Measurements from ENCODE around the gene GABARAPL1.
"Not testable (repeated sequence)": the region's sequence is repeated elsewhere in the genome, so short reads cannot be mapped to it uniquely, and the experiment has no call there.

The GABARAPL1 gene

DNA sequence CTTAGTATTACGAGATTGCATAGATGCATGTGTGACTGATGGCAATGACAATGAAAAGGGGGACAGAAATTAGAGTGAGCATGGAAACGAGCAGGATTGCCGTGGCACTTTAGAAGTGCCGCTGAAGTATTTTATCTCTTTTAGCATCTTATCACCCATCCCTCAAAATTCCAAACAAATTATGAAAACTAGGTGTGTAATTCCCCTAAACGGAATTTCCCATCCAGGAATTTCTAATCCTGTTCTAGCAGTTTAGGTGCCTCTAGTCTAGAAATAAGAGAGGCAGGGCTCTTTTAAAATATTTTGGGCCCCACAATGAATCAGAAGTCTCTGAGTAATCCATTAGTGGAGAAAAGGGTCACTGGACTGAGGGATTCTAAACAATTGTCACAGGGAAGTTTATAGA, 32.9 kb upstream of the GABARAPL1 start:
- 90 to 100% methylated on average over 1 of the region's 5 CpGs for WGBS, 2 experiments (ENCODE audit: insufficient coverage in 2 of 2)
- no peaks in the 10 kb centered on the region for H3K9me3 ChIP-seq (ENCODE audit: control insufficient read depth, low read length)
- no peaks in the 10 kb centered on the region for H3K36me3 ChIP-seq (ENCODE audit: control insufficient read depth, insufficient read depth, low read length)
- no peak overlapping the region for H3K4me3 ChIP-seq (ENCODE audit: extremely low read depth, insufficient read depth, low read length, poor library complexity, severe bottlenecking)
- H3K27ac ChIP-seq (ENCODE audit: low read depth, low read length, severe bottlenecking), result no peak overlapping the region
- peaks cover 16% of the 10 kb centered on the region for H3K4me1 ChIP-seq (ENCODE audit: control insufficient read depth, insufficient read depth, low read length, poor library complexity, severe bottlenecking)

DNA sequence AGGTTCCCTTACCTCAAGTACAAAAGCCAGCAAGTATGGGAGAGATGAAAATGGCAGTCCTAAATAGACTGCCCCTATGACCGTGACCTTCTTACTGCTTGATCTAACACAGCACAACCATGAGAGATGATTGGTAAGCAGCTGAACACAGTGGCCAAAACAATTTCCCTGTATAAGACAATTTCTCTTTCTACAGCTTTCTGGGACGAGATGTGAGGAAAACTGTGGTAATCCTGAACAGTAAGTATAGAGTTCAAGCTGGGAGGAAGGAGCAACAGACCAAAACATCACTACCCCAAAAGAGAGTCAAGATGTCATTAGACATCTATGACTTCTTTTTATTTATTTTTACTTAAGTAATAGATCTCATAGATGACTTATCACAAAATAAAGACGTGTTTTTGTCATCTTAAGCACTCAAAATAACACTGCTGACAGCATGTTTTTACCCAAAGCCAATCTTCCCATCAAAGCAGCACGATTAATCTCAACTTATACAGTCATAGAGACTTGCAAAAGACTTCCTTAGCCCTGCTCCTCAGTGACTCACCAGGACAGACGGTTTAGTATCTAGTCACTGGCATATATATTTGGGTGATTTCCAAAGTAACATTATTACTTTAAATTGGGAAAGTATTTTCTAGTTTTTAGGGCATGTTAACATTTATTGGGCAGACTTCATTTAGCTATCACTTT, 30.2 kb upstream of the GABARAPL1 start:
- Histone ChIP-seq H3K27ac (ENCODE audit: low read depth, low read length, severe bottlenecking) (no peak overlapping the region), H3K36me3 (ENCODE audit: control insufficient read depth, insufficient read depth, low read length) (no peaks in the 10 kb centered on the region), H3K4me3 (ENCODE audit: extremely low read depth, insufficient read depth, low read length, poor library complexity, severe bottlenecking) (no peak overlapping the region), H3K4me1 (ENCODE audit: control insufficient read depth, insufficient read depth, low read length, poor library complexity, severe bottlenecking) (peaks cover 16% of the 10 kb centered on the region), H3K9me3 (ENCODE audit: control insufficient read depth, low read length) (no peaks in the 10 kb centered on the region)
- WGBS, 2 experiments (ENCODE audit: insufficient coverage in 2 of 2), result 68 to 100% methylated on average over 2 of the region's 5 CpGs

DNA sequence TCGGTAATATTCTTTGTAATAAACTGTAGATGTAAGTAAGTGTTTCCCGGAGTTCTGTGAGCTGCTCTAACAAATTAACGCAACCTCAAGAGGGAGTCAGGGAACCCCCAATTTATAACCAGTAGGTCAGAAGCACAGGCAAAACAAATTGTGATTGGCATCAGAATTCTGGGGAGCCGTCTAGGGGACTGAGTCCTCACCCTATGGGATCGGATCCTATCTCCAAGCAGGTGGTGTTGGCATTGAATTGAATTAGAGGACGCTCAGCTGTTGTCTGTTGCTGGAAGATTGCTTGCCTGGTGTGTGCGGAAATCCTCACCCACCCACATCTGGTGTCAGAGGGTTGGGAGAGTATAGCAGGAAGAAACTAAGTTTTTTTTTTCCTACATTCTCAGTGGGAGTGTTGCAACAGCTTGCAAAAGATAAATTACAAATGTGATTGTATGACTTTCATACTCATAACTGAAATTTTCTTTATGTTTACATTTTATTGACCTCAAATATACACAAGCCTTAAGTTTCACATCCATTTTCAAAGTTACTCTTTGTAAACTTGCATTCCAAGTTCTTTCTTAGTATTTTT, 28.3 kb upstream of the GABARAPL1 start:
- H3K4me1 ChIP-seq (ENCODE audit: control insufficient read depth, insufficient read depth, low read length, poor library complexity, severe bottlenecking), result peaks cover 10% of the 10 kb centered on the region
- H3K9me3 ChIP-seq (ENCODE audit: control insufficient read depth, low read length), result no peaks in the 10 kb centered on the region
- 89 to 100% methylated on average over 4 of the region's 7 CpGs for WGBS, 2 experiments (ENCODE audit: insufficient coverage in 2 of 2)
- H3K4me3 ChIP-seq (ENCODE audit: extremely low read depth, insufficient read depth, low read length, poor library complexity, severe bottlenecking), result no peak overlapping the region
- no peaks in the 10 kb centered on the region for H3K36me3 ChIP-seq (ENCODE audit: control insufficient read depth, insufficient read depth, low read length)
- no peak overlapping the region for H3K27ac ChIP-seq (ENCODE audit: low read depth, low read length, severe bottlenecking)

DNA sequence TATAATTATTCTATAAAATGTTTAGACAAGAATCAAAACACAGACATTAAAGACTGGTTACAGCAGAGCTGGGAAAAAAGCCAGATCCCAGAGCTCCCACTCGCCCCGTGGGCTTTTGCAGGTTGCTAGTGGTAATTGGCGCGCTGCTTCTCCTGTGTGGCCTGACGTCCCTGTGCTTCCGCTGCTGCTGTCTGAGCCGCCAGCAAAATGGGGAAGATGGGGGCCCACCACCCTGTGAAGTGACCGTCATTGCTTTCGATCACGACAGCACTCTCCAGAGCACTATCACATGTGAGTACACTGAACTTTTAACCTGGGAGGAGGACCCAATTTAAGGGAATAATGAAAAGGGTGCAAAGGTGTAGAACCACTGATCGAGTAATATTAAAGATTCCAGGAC, 26.4 kb upstream of the GABARAPL1 start:
- Histone ChIP-seq H3K9me3 (ENCODE audit: control insufficient read depth, low read length) (no peaks in the 10 kb centered on the region), H3K4me1 (ENCODE audit: control insufficient read depth, insufficient read depth, low read length, poor library complexity, severe bottlenecking) (peaks cover 8% of the 10 kb centered on the region), H3K4me3 (ENCODE audit: extremely low read depth, insufficient read depth, low read length, poor library complexity, severe bottlenecking) (no peak overlapping the region), H3K36me3 (ENCODE audit: control insufficient read depth, insufficient read depth, low read length) (no peaks in the 10 kb centered on the region), H3K27ac (ENCODE audit: low read depth, low read length, severe bottlenecking) (no peak overlapping the region)
- WGBS, 2 experiments (ENCODE audit: insufficient coverage in 2 of 2), result 91 to 98% methylated on average over 10 to 11 of the region's 11 CpGs

DNA sequence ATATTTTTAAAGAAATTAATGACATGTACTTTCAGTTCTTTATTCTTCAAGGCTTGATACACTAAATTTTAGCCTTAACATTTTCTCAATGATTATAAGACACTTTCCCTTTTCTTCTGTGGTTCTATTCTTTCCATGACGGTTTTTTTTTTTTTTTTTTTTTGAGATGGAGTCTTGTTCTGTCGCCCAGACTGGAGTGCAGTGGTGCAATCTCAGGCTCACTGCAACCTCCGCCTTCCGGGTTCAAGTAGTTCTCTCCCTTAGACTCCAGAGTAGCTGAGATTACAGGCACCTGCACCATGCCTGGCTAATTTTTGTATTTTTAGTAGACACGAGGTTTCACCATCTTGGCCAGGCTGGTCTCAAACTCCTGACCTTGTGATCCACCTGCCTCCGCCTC, 25.7 kb upstream of the GABARAPL1 start:
- H3K36me3 ChIP-seq (ENCODE audit: control insufficient read depth, insufficient read depth, low read length); H3K9me3 ChIP-seq (ENCODE audit: control insufficient read depth, low read length); H3K27ac ChIP-seq (ENCODE audit: low read depth, low read length, severe bottlenecking); H3K4me3 ChIP-seq (ENCODE audit: extremely low read depth, insufficient read depth, low read length, poor library complexity, severe bottlenecking): not testable (repeated sequence)
- 94 to 97% methylated on average over 4 to 5 of the region's 6 CpGs for WGBS, 2 experiments (ENCODE audit: insufficient coverage in 2 of 2)
- peaks cover 13% of the 10 kb centered on the region for H3K4me1 ChIP-seq (ENCODE audit: control insufficient read depth, insufficient read depth, low read length, poor library complexity, severe bottlenecking)

DNA sequence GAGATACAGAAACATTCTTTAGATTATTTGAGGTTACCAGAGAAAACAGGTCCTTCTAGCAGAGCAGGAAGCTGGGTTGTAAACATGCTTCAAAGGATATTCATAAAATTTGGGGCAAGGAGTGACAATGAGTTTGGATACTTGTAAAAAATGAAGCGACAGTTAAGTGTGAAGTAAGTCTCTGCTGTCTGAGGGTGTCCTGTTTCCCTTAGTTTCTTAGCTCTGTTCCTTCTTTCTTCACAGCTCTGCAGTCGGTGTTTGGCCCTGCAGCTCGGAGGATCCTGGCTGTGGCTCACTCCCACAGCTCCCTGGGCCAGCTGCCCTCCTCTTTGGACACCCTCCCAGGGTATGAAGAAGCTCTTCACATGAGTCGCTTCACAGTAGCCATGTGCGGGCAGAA, 23.0 kb upstream of the GABARAPL1 start:
- Histone ChIP-seq H3K4me3 (ENCODE audit: extremely low read depth, insufficient read depth, low read length, poor library complexity, severe bottlenecking) (no peak overlapping the region), H3K27ac (ENCODE audit: low read depth, low read length, severe bottlenecking) (peak overlapping the region; percentile 56), H3K36me3 (ENCODE audit: control insufficient read depth, insufficient read depth, low read length) (no peaks in the 10 kb centered on the region), H3K9me3 (ENCODE audit: control insufficient read depth, low read length) (no peaks in the 10 kb centered on the region), H3K4me1 (ENCODE audit: control insufficient read depth, insufficient read depth, low read length, poor library complexity, severe bottlenecking) (peaks cover 13% of the 10 kb centered on the region)
- WGBS, 2 experiments (ENCODE audit: insufficient coverage in 2 of 2), result 77 to 83% methylated on average over 4 of the region's 5 CpGs

DNA sequence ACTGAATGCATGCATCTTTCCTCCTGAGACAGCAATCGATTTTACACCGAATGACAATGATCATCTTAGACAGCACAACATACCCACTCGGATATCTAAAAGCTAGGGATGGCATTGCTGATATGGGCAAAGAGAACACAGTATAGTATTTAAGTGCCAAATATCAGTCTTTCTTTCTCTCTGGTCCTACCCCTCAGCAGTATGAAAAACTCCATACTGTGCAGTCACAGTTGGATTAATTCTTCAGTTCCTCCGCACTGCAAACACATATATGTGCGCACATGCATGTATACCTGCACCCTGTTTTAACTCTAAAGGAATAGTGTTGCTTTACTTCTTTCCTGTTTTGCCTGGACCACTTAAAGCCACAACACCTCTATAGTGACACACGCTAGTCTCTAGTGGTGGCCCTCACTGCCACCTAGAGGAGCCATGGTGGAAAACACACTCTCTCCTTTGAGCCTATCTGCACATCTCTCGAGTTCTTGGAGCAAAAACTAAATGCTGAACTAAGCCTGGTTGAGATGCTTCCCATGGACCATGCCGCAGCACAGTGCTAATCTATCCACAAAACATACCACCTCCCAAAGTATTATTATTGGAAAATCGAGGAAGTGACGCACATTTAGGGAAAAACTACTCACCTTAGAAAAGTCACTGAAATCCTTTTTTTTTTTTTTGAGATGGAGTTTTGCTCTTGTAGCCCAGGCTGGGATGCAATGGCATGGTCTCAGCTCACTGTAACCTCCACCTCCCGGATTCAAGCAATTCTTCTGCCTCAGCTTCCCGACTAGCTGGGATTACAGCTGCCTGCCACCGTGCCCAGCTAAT, 21.9 kb upstream of the GABARAPL1 start:
- H3K27ac ChIP-seq (ENCODE audit: low read depth, low read length, severe bottlenecking), result no peak overlapping the region
- no peaks in the 10 kb centered on the region for H3K36me3 ChIP-seq (ENCODE audit: control insufficient read depth, insufficient read depth, low read length)
- H3K9me3 ChIP-seq (ENCODE audit: control insufficient read depth, low read length), result no peaks in the 10 kb centered on the region
- WGBS, 2 experiments (ENCODE audit: insufficient coverage in 2 of 2), result 48 to 75% methylated on average over 6 to 11 of the region's 13 CpGs
- H3K4me3 ChIP-seq (ENCODE audit: extremely low read depth, insufficient read depth, low read length, poor library complexity, severe bottlenecking), result no peak overlapping the region
- H3K4me1 ChIP-seq (ENCODE audit: control insufficient read depth, insufficient read depth, low read length, poor library complexity, severe bottlenecking), result peaks cover 13% of the 10 kb centered on the region

DNA sequence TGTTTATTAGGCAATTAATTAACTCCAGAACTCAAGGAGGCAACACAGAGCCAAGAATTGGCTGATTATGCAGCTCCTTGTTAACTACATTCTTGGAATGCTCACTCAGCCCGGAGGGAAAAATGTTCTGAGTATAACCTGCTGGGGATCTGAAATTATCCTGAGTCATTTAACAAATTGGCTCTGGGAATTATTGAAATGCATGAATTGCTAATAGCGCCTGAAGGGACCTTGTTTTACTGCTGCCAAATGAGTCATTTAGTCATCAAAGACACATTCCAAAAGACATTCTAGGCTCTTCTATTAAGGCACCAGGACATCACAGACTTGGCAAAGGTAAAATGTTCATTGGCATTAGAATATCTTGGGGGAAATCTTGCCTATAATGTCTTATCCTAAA, 20.8 kb upstream of the GABARAPL1 start:
- Histone ChIP-seq H3K4me3 (ENCODE audit: extremely low read depth, insufficient read depth, low read length, poor library complexity, severe bottlenecking) (no peak overlapping the region), H3K36me3 (ENCODE audit: control insufficient read depth, insufficient read depth, low read length) (no peaks in the 10 kb centered on the region), H3K27ac (ENCODE audit: low read depth, low read length, severe bottlenecking) (no peak overlapping the region), H3K4me1 (ENCODE audit: control insufficient read depth, insufficient read depth, low read length, poor library complexity, severe bottlenecking) (peaks cover 13% of the 10 kb centered on the region), H3K9me3 (ENCODE audit: control insufficient read depth, low read length) (no peaks in the 10 kb centered on the region)
- WGBS, 2 experiments (ENCODE audit: insufficient coverage in 2 of 2), result 0% methylated on average over 1 of the region's 2 CpGs; no CpG with 5 or more reads in 1 of the 2 experiments

DNA sequence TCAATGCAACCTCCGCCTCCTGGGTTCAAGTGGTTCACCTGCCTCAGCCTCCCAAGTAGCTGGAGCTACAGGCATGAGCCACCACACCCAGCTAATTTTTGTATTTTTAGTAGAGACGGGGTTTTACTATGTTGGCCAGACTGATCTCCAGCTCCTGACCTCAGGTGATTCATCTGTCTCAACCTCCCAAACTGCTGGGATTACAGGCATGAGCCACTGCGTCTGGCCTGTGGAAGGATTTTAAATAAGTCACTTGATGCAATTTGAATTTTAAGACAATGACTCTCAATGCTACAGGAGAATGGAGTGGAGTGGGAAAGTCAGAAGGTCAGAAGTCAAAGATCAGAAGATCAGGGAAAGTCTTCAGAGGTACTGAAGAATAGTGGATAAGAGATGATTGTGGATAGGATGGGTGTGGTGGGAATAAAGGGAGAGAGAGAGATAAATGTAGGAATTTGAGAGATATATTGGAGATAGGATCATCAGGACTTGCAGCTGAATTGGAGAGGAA, 18.5 kb upstream of the GABARAPL1 start:
- Histone ChIP-seq H3K9me3 (ENCODE audit: control insufficient read depth, low read length) (no peaks in the 10 kb centered on the region), H3K36me3 (ENCODE audit: control insufficient read depth, insufficient read depth, low read length) (no peaks in the 10 kb centered on the region), H3K4me3 (ENCODE audit: extremely low read depth, insufficient read depth, low read length, poor library complexity, severe bottlenecking) (no peak overlapping the region), H3K4me1 (ENCODE audit: control insufficient read depth, insufficient read depth, low read length, poor library complexity, severe bottlenecking) (peaks cover 13% of the 10 kb centered on the region), H3K27ac (ENCODE audit: low read depth, low read length, severe bottlenecking) (no peak overlapping the region)
- WGBS, 2 experiments (ENCODE audit: insufficient coverage in 2 of 2), result 96 to 100% methylated on average over 1 to 3 of the region's 3 CpGs

DNA sequence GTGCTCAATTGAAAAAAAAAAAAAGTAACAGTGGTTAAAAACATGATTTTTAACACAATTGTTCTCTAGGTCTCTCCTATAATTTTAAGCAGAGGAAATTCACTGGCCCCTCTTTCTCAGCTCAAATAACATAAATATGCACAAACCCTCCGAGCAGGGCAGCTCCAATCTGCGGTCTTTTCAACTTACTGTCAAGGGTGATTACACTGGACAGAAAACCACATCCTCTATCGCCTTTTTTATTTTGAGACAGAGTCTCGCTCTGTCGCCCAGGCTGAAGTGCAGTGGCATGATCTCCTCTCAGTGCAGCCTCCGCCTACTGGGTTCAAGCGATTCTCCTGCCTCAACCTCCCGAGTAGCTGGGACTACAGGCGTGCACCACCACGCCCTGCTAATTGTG, 16.5 kb upstream of the GABARAPL1 start:
- 85 to 98% methylated on average over 5 to 10 of the region's 10 CpGs for WGBS, 2 experiments (ENCODE audit: insufficient coverage in 2 of 2)
- no peaks in the 10 kb centered on the region for H3K9me3 ChIP-seq (ENCODE audit: control insufficient read depth, low read length)
- H3K4me1 ChIP-seq (ENCODE audit: control insufficient read depth, insufficient read depth, low read length, poor library complexity, severe bottlenecking), result peaks cover 6% of the 10 kb centered on the region
- H3K27ac ChIP-seq (ENCODE audit: low read depth, low read length, severe bottlenecking), result no peak overlapping the region
- no peak overlapping the region for H3K4me3 ChIP-seq (ENCODE audit: extremely low read depth, insufficient read depth, low read length, poor library complexity, severe bottlenecking)
- H3K36me3 ChIP-seq (ENCODE audit: control insufficient read depth, insufficient read depth, low read length), result no peaks in the 10 kb centered on the region
